HG03064 (cell line): Measurements from ENCODE around the gene EGLN3.
"Not testable (repeated sequence)": the region's sequence is repeated elsewhere in the genome, so short reads cannot be mapped to it uniquely, and the experiment has no call there.

Experiments
- ATAC-seq: cut with Tn5 transposase; IDR thresholded peaks from one replicate; pipeline ENCODE4 v1.9.1; 2021; ENCODE audit warnings: low read depth; ENCODE audit not compliant: unreplicated experiment

EGLN3 gene

GRCh38 chr14:33940561-33941011 is 10.3 kb downstream of the EGLN3 start:
- ATAC-seq, result no peak

GRCh38 chr14:33938131-33938949 is 12.5 kb downstream of the EGLN3 start:
- no peak for ATAC-seq

- ATAC-seq, result no peak
Observed at GRCh38 chr14:33936391-33936790, 14.5 kb downstream of the EGLN3 start.

GRCh38 chr14:33934938-33935337 is 15.9 kb downstream of the EGLN3 start:
- no peak for ATAC-seq

- ATAC-seq, result no peak
Observed at GRCh38 chr14:33934043-33934750, 16.7 kb downstream of the EGLN3 start.

- ATAC-seq, result no peak
Observed at GRCh38 chr14:33933386-33933933, 17.4 kb downstream of the EGLN3 start.

GRCh38 chr14:33932576-33933345 is 18.1 kb downstream of the EGLN3 start:
- ATAC-seq, result no peak

GRCh38 chr14:33932033-33932432 is 18.8 kb downstream of the EGLN3 start:
- no peak for ATAC-seq

GRCh38 chr14:33931461-33931860 is 19.4 kb downstream of the EGLN3 start:
- no peak for ATAC-seq

- ATAC-seq, result no peak
Observed at GRCh38 chr14:33930439-33930838, 20.4 kb downstream of the EGLN3 start.

GRCh38 chr14:33929799-33930408 is 21.0 kb downstream of the EGLN3 start:
- ATAC-seq, result no peak

- ATAC-seq, result no peak
Observed at GRCh38 chr14:33928895-33929294, 22.0 kb downstream of the EGLN3 start.

- no peak for ATAC-seq
Observed at GRCh38 chr14:33927944-33928343, 22.9 kb downstream of the EGLN3 start.

GRCh38 chr14:33926967-33927366 is 23.9 kb downstream of the EGLN3 start:
- not testable (repeated sequence) for ATAC-seq

GRCh38 chr14:33925946-33926345 is 24.9 kb downstream of the EGLN3 start:
- no peak for ATAC-seq

GRCh38 chr14:33925235-33925634 is 25.6 kb downstream of the EGLN3 start:
- ATAC-seq, result no peak

- ATAC-seq, result no peak
Observed at GRCh38 chr14:33924566-33925100, 26.2 kb downstream of the EGLN3 start.

GRCh38 chr14:33922125-33922524 is 28.7 kb downstream of the EGLN3 start:
- ATAC-seq, result no peak

- no peak for ATAC-seq
Observed at GRCh38 chr14:33918256-33918655, 32.6 kb downstream of the EGLN3 start.

- no peak for ATAC-seq
Observed at GRCh38 chr14:33917661-33918060, 33.2 kb downstream of the EGLN3 start.
